HCT116 (cell line): ENCODE results near the gene GTF3C5. TPM values are rescaled to one million over a fixed set of nuclear protein-coding genes. Genes with fewer than 3 reads are reported as not detected.

ENCODE experiments used
- ATAC-seq: fragments of 200-7000 bp; cut with Tn5 transposase; 2 replicates; pipeline ENCODE4 v1.9.1; 2020; ENCODE audit warnings: mild to moderate bottlenecking, moderate library complexity
- BruUV-seq: library from RNA; stranded (reverse); fragments of 400-500 nt; replicated peaks from 2 replicates; lab custom pipeline; 2021; lab: Mats Ljungman, UMichigan
- CTCF ChIA-PET: fragments of 300-600 bp; sonication (Branson Sonifier 250); formaldehyde crosslinking; loops from one replicate; lab custom pipeline; 2021; ENCODE audit warnings: antibody characterized with exemption; lab: Charles Lee
- POLR2A ChIA-PET: fragments of 300-600, 350-600 bp; sonication (Branson Sonifier 250); formaldehyde crosslinking; loops from one replicate; lab custom pipeline; 2021; ENCODE audit warnings: antibody characterized with exemption; lab: Charles Lee
- RAD21 ChIA-PET, 2 experiments: fragments of 300-600 bp; sonication (Branson Sonifier 250); formaldehyde crosslinking; loops; one replicate each; lab custom pipeline; 2023; ENCODE audit warnings: low total read pairs in 2 of 2; ENCODE audit not compliant: uncharacterized antibody in 2 of 2, unreplicated experiment in 2 of 2, low non-redundant PET in 1 of 2; lab: Charles Lee
- DNase-seq: peaks from one replicate; pipeline ENCODE4 v3.0.0-alpha.2; 2010; ENCODE audit warnings: low read depth, low spot score
- H2AFZ ChIP-seq: fragments of 200-600 bp; shearing (Covaris generic), sonication (generic); 2 replicates; pipeline ENCODE4 v1.6.1; 2017; ENCODE audit warnings: low read depth, mixed run types, mixed read lengths, antibody characterized with exemption, low read length; ENCODE audit not compliant: poor library complexity, severe bottlenecking
- H3K27ac ChIP-seq: 2 replicates; pipeline ENCODE4 v1.5.1; 2012; ENCODE audit warnings: low read depth, low read length
- H3K27me3 ChIP-seq: fragments of 200-600 bp; sonication (generic); 2 replicates; pipeline ENCODE4 v1.6.1; 2016; ENCODE audit warnings: mixed run types, low read length, mixed read lengths; ENCODE audit not compliant: insufficient read depth
- H3K36me3 ChIP-seq, 2 experiments: fragments of 200-500 bp in 1 of 2; fragments of 200-600 bp in 1 of 2; sonication (Bioruptor generic) in 1 of 2; sonication (generic) in 1 of 2; 2 replicates each; pipeline versions ENCODE4 v1.5.1 to v1.6.1; 2014 to 2016; ENCODE audit warnings: low read length in 2 of 2, inconsistent platforms in 1 of 2, mixed read lengths in 1 of 2, mixed run types in 1 of 2; ENCODE audit not compliant: insufficient read depth in 2 of 2, control insufficient read depth in 1 of 2
- H3K4me1 ChIP-seq, 2 experiments: fragments of 200-600 bp in 1 of 2; sonication (generic) in 1 of 2; 2 replicates each; pipeline versions ENCODE4 v1.5.1 to v1.6.1; 2012 to 2017; ENCODE audit warnings: low read length in 2 of 2, inconsistent platforms in 1 of 2, mild to moderate bottlenecking in 1 of 2, mixed read lengths in 1 of 2, mixed run types in 1 of 2, moderate library complexity in 1 of 2; ENCODE audit not compliant: insufficient read depth in 2 of 2, control insufficient read depth in 1 of 2
- H3K4me2 ChIP-seq: fragments of 200-600 bp; sonication (generic); 2 replicates; pipeline ENCODE4 v1.6.1; 2017; ENCODE audit warnings: mixed run types, low read length, mixed read lengths
- H3K4me3 ChIP-seq, 2 experiments: fragments of 200-600 bp in 1 of 2; sonication (generic) in 1 of 2; replicated peaks in 1 of 2; 2 replicates each; pipeline ENCODE4 v1.5.1; 2011 to 2016; ENCODE audit warnings: low read length in 2 of 2, control low read depth in 1 of 2, low read depth in 1 of 2, mild to moderate bottlenecking in 1 of 2, mixed read lengths in 1 of 2, mixed run types in 1 of 2
- H3K79me2 ChIP-seq: fragments of 200-600 bp; sonication (generic); 2 replicates; pipeline ENCODE4 v1.6.1; 2017; ENCODE audit warnings: mild to moderate bottlenecking, mixed run types, low read length, moderate library complexity, mixed read lengths; ENCODE audit not compliant: insufficient read depth
- H3K9ac ChIP-seq: fragments of 200-600 bp; sonication (generic); 2 replicates; pipeline ENCODE4 v1.6.1; 2016; ENCODE audit warnings: low read length, mixed read lengths
- H3K9me2 ChIP-seq: fragments of 200-600 bp; sonication (generic), shearing (Covaris generic); 2 replicates; pipeline ENCODE4 v1.6.1; 2017; ENCODE audit warnings: mixed run types, mild to moderate bottlenecking, moderate library complexity; ENCODE audit not compliant: insufficient read depth
- H3K9me3 ChIP-seq, 2 experiments: fragments of 200-500 bp in 1 of 2; fragments of 200-600 bp in 1 of 2; sonication (Bioruptor generic) in 1 of 2; sonication (generic) in 1 of 2; 2 replicates each; pipeline ENCODE4 v1.6.1; 2014 to 2017; ENCODE audit warnings: low read length in 2 of 2, mixed read lengths in 2 of 2, inconsistent platforms in 1 of 2, low read depth in 1 of 2, mild to moderate bottlenecking in 1 of 2, mixed run types in 1 of 2, moderate library complexity in 1 of 2; ENCODE audit not compliant: control insufficient read depth in 1 of 2, insufficient read depth in 1 of 2
- H4K20me1 ChIP-seq: fragments of 200-600 bp; sonication (generic), shearing (Covaris generic); 2 replicates; pipeline ENCODE4 v1.6.1; 2017; ENCODE audit warnings: mixed run types, mild to moderate bottlenecking, moderate library complexity; ENCODE audit not compliant: insufficient read depth
- CEBPB ChIP-seq: IDR thresholded peaks from 2 replicates; pipeline ENCODE4 v1.6.1; 2012; ENCODE audit warnings: low read depth
- EGR1 ChIP-seq: IDR thresholded peaks from 2 replicates; pipeline ENCODE4 v1.6.1; 2012; ENCODE audit warnings: low read depth
- EZH2 ChIP-seq: fragments of 200-600 bp; sonication (generic); IDR thresholded peaks from 2 replicates; pipeline ENCODE4 v1.6.1; 2017; ENCODE audit warnings: antibody characterized with exemption, mixed run types
- FOSL1 ChIP-seq: IDR thresholded peaks from 2 replicates; pipeline ENCODE4 v1.6.1; 2012; ENCODE audit warnings: low read depth
- JUND ChIP-seq: IDR thresholded peaks from 2 replicates; pipeline ENCODE4 v1.6.1; 2012
- POLR2A ChIP-seq: IDR thresholded peaks from 2 replicates; pipeline ENCODE4 v1.7.0; 2011; ENCODE audit warnings: borderline replicate concordance; ENCODE audit not compliant: insufficient read depth, insufficient read length; ENCODE audit errors: extremely low read depth
- POLR2AphosphoS5 ChIP-seq: IDR thresholded peaks from 2 replicates; pipeline ENCODE4 v1.6.1; 2011; ENCODE audit warnings: mild to moderate bottlenecking, low read depth, low read length, moderate library complexity
- RAD21 ChIP-seq: IDR thresholded peaks from 2 replicates; pipeline ENCODE4 v1.6.1; 2012; ENCODE audit warnings: low read depth, mild to moderate bottlenecking
- SP1 ChIP-seq: IDR thresholded peaks from 2 replicates; pipeline ENCODE4 v1.6.1; 2012; ENCODE audit warnings: low read depth
- TCF7L2 ChIP-seq: IDR thresholded peaks from 2 replicates; pipeline ENCODE4 v1.7.0; 2011; ENCODE audit warnings: borderline replicate concordance, inconsistent platforms; ENCODE audit not compliant: insufficient read depth, insufficient read length; ENCODE audit errors: extremely low read depth
- YY1 ChIP-seq: IDR thresholded peaks from 2 replicates; pipeline ENCODE4 v1.6.1; 2011; ENCODE audit warnings: low read length, low read depth, moderate library complexity, mild to moderate bottlenecking; ENCODE audit not compliant: insufficient replicate concordance; ENCODE audit errors: extremely low read depth
- ZFX ChIP-seq: fragments of 450-650 bp; IDR thresholded peaks from 2 replicates; pipeline ENCODE4 v1.6.1; 2017
- ZNF274 ChIP-seq: fragments of 200-500 bp; sonication (Bioruptor generic); IDR thresholded peaks from 2 replicates; pipeline ENCODE4 v1.6.1; 2014; ENCODE audit warnings: mild to moderate bottlenecking, low read depth, low read length, inconsistent platforms
- intact Hi-C: fragments of 100-400 bp; cut with micrococcal nuclease; formaldehyde crosslinking; loops from 2 replicates; pipeline ENCODE4 v1.10.0; 2022
- total RNA-seq: library from RNA; stranded (reverse); gene quantifications from one replicate; pipeline ENCODE4 v1.2.1, GENCODE V29; 2021; ENCODE audit not compliant: unreplicated experiment
- TF ChIP-seq, protein P1 (sequence below): IDR thresholded peaks from 2 replicates; pipeline ENCODE4 v1.6.1; 2012
- TF ChIP-seq, protein P2 (sequence below): IDR thresholded peaks from 2 replicates; pipeline ENCODE4 v1.6.1; 2012
- TF ChIP-seq, protein P3 (sequence below), 3 experiments: fragments of 200-600 bp in 1 of 3; sonication (generic) in 1 of 3; IDR thresholded peaks in 2 of 3; conservative IDR thresholded peaks in 1 of 3; 2 replicates each; pipeline ENCODE4 v1.5.1; 2012 to 2017; ENCODE audit warnings: low read depth in 2 of 3, low read length in 2 of 3, antibody characterized with exemption in 1 of 3, borderline replicate concordance in 1 of 3, control low read depth in 1 of 3, mild to moderate bottlenecking in 1 of 3, mixed read lengths in 1 of 3, mixed run types in 1 of 3, moderate library complexity in 1 of 3; ENCODE audit not compliant: insufficient read depth in 1 of 3
- TF ChIP-seq, protein P4 (sequence below): IDR thresholded peaks from 2 replicates; pipeline ENCODE4 v1.6.1; 2011; ENCODE audit warnings: mild to moderate bottlenecking, low read length, moderate library complexity; ENCODE audit not compliant: insufficient replicate concordance; ENCODE audit errors: extremely low read depth

The GTF3C5 gene
- total RNA-seq, 1 experiment from 2014 or later: 95.1 TPM

DNA sequence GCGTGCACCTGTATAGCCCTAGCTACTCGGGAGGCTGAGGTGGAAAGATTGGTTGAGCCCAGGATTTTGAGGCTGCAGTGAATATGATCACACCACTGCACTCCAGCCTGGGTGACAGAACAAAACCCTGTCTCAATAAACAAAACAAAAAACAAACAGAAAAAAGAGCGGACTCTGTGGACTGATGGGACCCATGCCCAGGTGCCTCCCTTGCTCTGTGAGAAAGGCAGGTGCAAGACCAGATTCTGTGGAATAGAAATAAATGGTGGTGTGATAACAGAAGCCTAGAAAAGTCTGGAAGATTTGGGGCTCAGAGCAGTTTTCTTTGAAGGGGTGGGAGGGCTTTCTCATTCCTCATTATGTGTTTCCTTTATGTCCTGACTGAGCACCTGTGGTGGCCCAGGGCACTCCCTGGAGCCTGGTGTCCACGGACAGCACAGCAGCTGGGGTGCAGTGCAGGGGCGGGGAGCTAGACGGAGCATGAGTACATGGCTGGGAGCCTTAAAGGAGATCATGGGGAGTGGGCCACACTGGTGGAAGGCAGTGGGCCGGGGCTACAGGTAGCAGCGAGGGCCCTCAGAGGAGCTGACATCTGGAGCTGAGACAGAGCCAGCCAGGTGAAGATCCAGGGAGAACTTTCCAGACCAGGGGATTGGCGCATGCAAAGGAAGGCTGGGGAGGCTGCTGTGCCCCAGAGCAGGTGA, 15.6 kb downstream of the GTF3C5 start:
- no peaks in the 10 kb centered on the region for H3K27me3 ChIP-seq
- H3K79me2 ChIP-seq: peaks cover 15% of the 10 kb centered on the region; the same call in 1 of the 2 replicates
- H2AFZ ChIP-seq: no peak overlapping the region
- no peak overlapping the region for H3K9ac ChIP-seq
- intact Hi-C loops: no loop called here
- DNase-seq (no peak), ATAC-seq (no peak)
- ChIA-PET POLR2A (interaction anchor here (1.6 kb wide), 1 partner anchor 15 kb away, joined by 4 read pairs; the partner anchor contains the start of gene GTF3C5), RAD21 (no interaction called here), CTCF (interaction anchor here (1.0 kb wide), 1 partner anchor 98 kb away, joined by 3 read pairs; no protein-coding TSS in a partner anchor)
- H3K9me2 ChIP-seq: no peaks in the 10 kb centered on the region
- no peaks in the 10 kb centered on the region for H3K9me3 ChIP-seq
- no peak overlapping the region for H3K27ac ChIP-seq
- no peaks in the 10 kb centered on the region for H4K20me1 ChIP-seq
- BruUV-seq: no TSS peak
- no peak overlapping the region for H3K4me2 ChIP-seq
- TF ChIP-seq EGR1 (no peak), ZFX (no peak), CEBPB (no peak), EZH2 (no peak), POLR2A (no peak), RAD21 (no peak), JUND (no peak), TCF7L2 (no peak), SP1 (no peak), POLR2AphosphoS5 (no peak), YY1 (no peak), ZNF274 (no peak), FOSL1 (no peak)
- TF ChIP-seq, protein P1, sequence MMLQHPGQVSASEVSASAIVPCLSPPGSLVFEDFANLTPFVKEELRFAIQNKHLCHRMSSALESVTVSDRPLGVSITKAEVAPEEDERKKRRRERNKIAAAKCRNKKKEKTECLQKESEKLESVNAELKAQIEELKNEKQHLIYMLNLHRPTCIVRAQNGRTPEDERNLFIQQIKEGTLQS: no peak
- TF ChIP-seq, protein P2, sequence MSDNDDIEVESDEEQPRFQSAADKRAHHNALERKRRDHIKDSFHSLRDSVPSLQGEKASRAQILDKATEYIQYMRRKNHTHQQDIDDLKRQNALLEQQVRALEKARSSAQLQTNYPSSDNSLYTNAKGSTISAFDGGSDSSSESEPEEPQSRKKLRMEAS: no peak
- TF ChIP-seq, protein P3, sequence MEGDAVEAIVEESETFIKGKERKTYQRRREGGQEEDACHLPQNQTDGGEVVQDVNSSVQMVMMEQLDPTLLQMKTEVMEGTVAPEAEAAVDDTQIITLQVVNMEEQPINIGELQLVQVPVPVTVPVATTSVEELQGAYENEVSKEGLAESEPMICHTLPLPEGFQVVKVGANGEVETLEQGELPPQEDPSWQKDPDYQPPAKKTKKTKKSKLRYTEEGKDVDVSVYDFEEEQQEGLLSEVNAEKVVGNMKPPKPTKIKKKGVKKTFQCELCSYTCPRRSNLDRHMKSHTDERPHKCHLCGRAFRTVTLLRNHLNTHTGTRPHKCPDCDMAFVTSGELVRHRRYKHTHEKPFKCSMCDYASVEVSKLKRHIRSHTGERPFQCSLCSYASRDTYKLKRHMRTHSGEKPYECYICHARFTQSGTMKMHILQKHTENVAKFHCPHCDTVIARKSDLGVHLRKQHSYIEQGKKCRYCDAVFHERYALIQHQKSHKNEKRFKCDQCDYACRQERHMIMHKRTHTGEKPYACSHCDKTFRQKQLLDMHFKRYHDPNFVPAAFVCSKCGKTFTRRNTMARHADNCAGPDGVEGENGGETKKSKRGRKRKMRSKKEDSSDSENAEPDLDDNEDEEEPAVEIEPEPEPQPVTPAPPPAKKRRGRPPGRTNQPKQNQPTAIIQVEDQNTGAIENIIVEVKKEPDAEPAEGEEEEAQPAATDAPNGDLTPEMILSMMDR (IDR thresholded peaks at IDR 0.05 in 2 of 3, conservative IDR thresholded peaks at IDR 0.05 in 1 of 3; ENCODE audit: borderline replicate concordance in 1 of 3, insufficient read depth in 1 of 3, low read depth in 2 of 3, low read length in 2 of 3): no peak
- TF ChIP-seq, protein P4, sequence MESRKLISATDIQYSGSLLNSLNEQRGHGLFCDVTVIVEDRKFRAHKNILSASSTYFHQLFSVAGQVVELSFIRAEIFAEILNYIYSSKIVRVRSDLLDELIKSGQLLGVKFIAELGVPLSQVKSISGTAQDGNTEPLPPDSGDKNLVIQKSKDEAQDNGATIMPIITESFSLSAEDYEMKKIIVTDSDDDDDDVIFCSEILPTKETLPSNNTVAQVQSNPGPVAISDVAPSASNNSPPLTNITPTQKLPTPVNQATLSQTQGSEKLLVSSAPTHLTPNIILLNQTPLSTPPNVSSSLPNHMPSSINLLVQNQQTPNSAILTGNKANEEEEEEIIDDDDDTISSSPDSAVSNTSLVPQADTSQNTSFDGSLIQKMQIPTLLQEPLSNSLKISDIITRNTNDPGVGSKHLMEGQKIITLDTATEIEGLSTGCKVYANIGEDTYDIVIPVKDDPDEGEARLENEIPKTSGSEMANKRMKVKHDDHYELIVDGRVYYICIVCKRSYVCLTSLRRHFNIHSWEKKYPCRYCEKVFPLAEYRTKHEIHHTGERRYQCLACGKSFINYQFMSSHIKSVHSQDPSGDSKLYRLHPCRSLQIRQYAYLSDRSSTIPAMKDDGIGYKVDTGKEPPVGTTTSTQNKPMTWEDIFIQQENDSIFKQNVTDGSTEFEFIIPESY: no peak
- H3K4me3 ChIP-seq: no peak overlapping the region
- H3K36me3 ChIP-seq: peaks cover 22 to 63% of the 10 kb centered on the region in 2 experiments; a peak in 3 of 4 replicates
- no peaks in the 10 kb centered on the region for H3K4me1 ChIP-seq
